ENCODE data around the gene FHIT.

The FHIT gene

GRCh38 chr3:61008153-61008997 lies 242.9 kb downstream of the FHIT start:
- no peaks in the 10 kb centered on the region for H3K27me3 ChIP-seq (ENCODE audit: low read depth, low read length)
- H3K4me2 ChIP-seq (ENCODE audit: low read length), result peak overlapping the region; percentile 41
- peaks cover 22% of the 10 kb centered on the region for H3K4me1 ChIP-seq (ENCODE audit: low read length)
- H4K20me1 ChIP-seq (ENCODE audit: insufficient read depth, low read length), result no peaks in the 10 kb centered on the region
- no peaks in the 10 kb centered on the region for H3K79me2 ChIP-seq (ENCODE audit: low read length)
- H3K9me3 ChIP-seq (ENCODE audit: insufficient read depth, low read length), result no peaks in the 10 kb centered on the region
- H3K36me3 ChIP-seq (replicated peaks; ENCODE audit: low read depth, low read length), result no peaks in the 10 kb centered on the region
- peak overlapping the region; percentile 5; the same call in 1 of the 2 replicates for H3K4me3 ChIP-seq (ENCODE audit: low read length)
- peak overlapping the region; percentile 5; the same call in 1 of the 2 replicates for H3K27ac ChIP-seq (ENCODE audit: low read length)
- TF ChIP-seq EZH2phosphoT487 (IDR thresholded peaks at IDR 0.05; ENCODE audit: low read depth) (no peak), CTCF (IDR thresholded peaks at IDR 0.05; ENCODE audit: low read depth, low read length) (no peak)
- peak overlapping the region; percentile 61 for H2AFZ ChIP-seq (ENCODE audit: low read depth, low read length)
- no peak overlapping the region for H3K9ac ChIP-seq (ENCODE audit: low read length)

DNA sequence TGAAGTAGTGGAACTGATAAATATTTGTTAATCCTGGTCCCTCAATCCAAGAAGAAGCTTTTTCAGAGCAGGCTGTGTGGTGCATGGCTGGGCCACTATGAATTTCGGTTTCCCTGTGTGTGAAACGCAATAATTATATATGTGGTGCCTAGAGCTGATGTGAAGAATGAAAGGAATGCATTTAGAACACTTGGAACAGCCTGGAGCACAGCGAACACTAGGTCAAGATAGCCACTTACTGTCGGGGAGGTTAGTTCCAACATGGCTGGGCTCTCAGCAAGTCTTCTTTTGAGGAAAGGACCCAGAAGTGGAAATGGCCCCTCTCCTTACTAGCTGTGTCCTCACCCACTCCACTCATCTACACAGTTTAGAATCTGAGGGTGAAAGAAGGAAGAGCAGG lies 245.7 kb downstream of the FHIT start:
- H3K4me3 ChIP-seq (ENCODE audit: low read length), result no peak overlapping the region
- H2AFZ ChIP-seq (ENCODE audit: low read depth, low read length), result no peak overlapping the region
- peaks cover 22% of the 10 kb centered on the region for H3K4me1 ChIP-seq (ENCODE audit: low read length)
- H3K27ac ChIP-seq (ENCODE audit: low read length), result no peak overlapping the region
- no peaks in the 10 kb centered on the region for H3K27me3 ChIP-seq (ENCODE audit: low read depth, low read length)
- TF ChIP-seq CTCF (IDR thresholded peaks at IDR 0.05; ENCODE audit: low read depth, low read length), result no peak
- H3K36me3 ChIP-seq (replicated peaks; ENCODE audit: low read depth, low read length), result no peaks in the 10 kb centered on the region
- H4K20me1 ChIP-seq (ENCODE audit: insufficient read depth, low read length), result no peaks in the 10 kb centered on the region
- no peak overlapping the region for H3K4me2 ChIP-seq (ENCODE audit: low read length)
- H3K9ac ChIP-seq (ENCODE audit: low read length), result no peak overlapping the region
- H3K79me2 ChIP-seq (ENCODE audit: low read length), result no peaks in the 10 kb centered on the region
- no peaks in the 10 kb centered on the region for H3K9me3 ChIP-seq (ENCODE audit: insufficient read depth, low read length)

GRCh38 chr3:60998858-60999257 lies 252.4 kb downstream of the FHIT start:
- H3K9ac ChIP-seq (ENCODE audit: low read length), result no peak overlapping the region
- no peak overlapping the region for H2AFZ ChIP-seq (ENCODE audit: low read depth, low read length)
- TF ChIP-seq CTCF (IDR thresholded peaks at IDR 0.05; ENCODE audit: low read depth, low read length) (no peak), EZH2phosphoT487 (IDR thresholded peaks at IDR 0.05; ENCODE audit: low read depth) (no peak)
- no peak overlapping the region for H3K4me3 ChIP-seq (ENCODE audit: low read length)
- H3K79me2 ChIP-seq (ENCODE audit: low read length), result no peaks in the 10 kb centered on the region
- no peak overlapping the region for H3K4me2 ChIP-seq (ENCODE audit: low read length)
- no peaks in the 10 kb centered on the region for H3K27me3 ChIP-seq (ENCODE audit: low read depth, low read length)
- H4K20me1 ChIP-seq (ENCODE audit: insufficient read depth, low read length), result no peaks in the 10 kb centered on the region
- no peaks in the 10 kb centered on the region for H3K9me3 ChIP-seq (ENCODE audit: insufficient read depth, low read length)
- H3K36me3 ChIP-seq (replicated peaks; ENCODE audit: low read depth, low read length), result no peaks in the 10 kb centered on the region
- H3K27ac ChIP-seq (ENCODE audit: low read length), result no peak overlapping the region
- no peaks in the 10 kb centered on the region for H3K4me1 ChIP-seq (ENCODE audit: low read length)

- Histone ChIP-seq H3K27me3 (ENCODE audit: low read depth, low read length) (no peaks in the 10 kb centered on the region), H2AFZ (ENCODE audit: low read depth, low read length) (no peak overlapping the region), H3K9me3 (ENCODE audit: insufficient read depth, low read length) (no peaks in the 10 kb centered on the region), H3K4me1 (ENCODE audit: low read length) (no peaks in the 10 kb centered on the region), H3K36me3 (replicated peaks; ENCODE audit: low read depth, low read length) (no peaks in the 10 kb centered on the region), H3K79me2 (ENCODE audit: low read length) (no peaks in the 10 kb centered on the region), H3K4me2 (ENCODE audit: low read length) (no peak overlapping the region), H3K9ac (ENCODE audit: low read length) (no peak overlapping the region), H3K4me3 (ENCODE audit: low read length) (no peak overlapping the region), H4K20me1 (ENCODE audit: insufficient read depth, low read length) (no peaks in the 10 kb centered on the region), H3K27ac (ENCODE audit: low read length) (no peak overlapping the region)
- TF ChIP-seq EZH2phosphoT487 (IDR thresholded peaks at IDR 0.05; ENCODE audit: low read depth) (no peak), CTCF (IDR thresholded peaks at IDR 0.05; ENCODE audit: low read depth, low read length) (no peak)
These were observed 258.9 kb downstream of the FHIT start for GRCh38 chr3:60992395-60992794.
